NOMO-1 treated with dmso at 0.1 percent for 144 hours (cell line): ENCODE measurements around the gene SPTLC2.
A peak's percentile ranks its signal among the peaks of the same experiment; 100 is the strongest.

Source experiments
- DNase-seq: peaks from one replicate; lab custom pipeline; 2025; ENCODE audit not compliant: unreplicated experiment; lab: John Stamatoyannopoulos, UW

SPTLC2 gene

GRCh38 chr14:77509366-77509765 lies 107.1 kb downstream of the SPTLC2 start:
- DNase-seq, result no peak

GRCh38 chr14:77508876-77509275 lies 107.6 kb downstream of the SPTLC2 start:
- DNase-seq, result no peak

GRCh38 chr14:77508249-77508648 lies 108.2 kb downstream of the SPTLC2 start:
- DNase-seq, result no peak

- DNase-seq, result no peak
These were observed 108.7 kb downstream of the SPTLC2 start for GRCh38 chr14:77507762-77508161.

- DNase-seq, result no peak
These were observed 111.4 kb downstream of the SPTLC2 start for GRCh38 chr14:77505031-77505430.

- no peak for DNase-seq
These were observed 113.3 kb downstream of the SPTLC2 start for GRCh38 chr14:77503138-77503537.

- DNase-seq, result no peak
These were observed 114.2 kb downstream of the SPTLC2 start for GRCh38 chr14:77502109-77502782.

- DNase-seq, result no peak
These were observed 117.4 kb downstream of the SPTLC2 start for GRCh38 chr14:77498984-77499527.

GRCh38 chr14:77498120-77498979 lies 118.1 kb downstream of the SPTLC2 start, which contains the start of gene ISM2:
Gene ISM2 (minus strand): TSS chr14:77498816. CDS start chr14:77498793, 23 bp downstream.
- DNase-seq, result no peak

GRCh38 chr14:77495334-77495733 lies 121.1 kb downstream of the SPTLC2 start:
- no peak for DNase-seq

GRCh38 chr14:77491056-77491455 lies 125.4 kb downstream of the SPTLC2 start:
- no peak for DNase-seq

- no peak for DNase-seq
These were observed 126.0 kb downstream of the SPTLC2 start for GRCh38 chr14:77490347-77490986.

GRCh38 chr14:77489041-77489440 lies 127.4 kb downstream of the SPTLC2 start:
- no peak for DNase-seq

GRCh38 chr14:77488558-77488957 lies 127.9 kb downstream of the SPTLC2 start:
- DNase-seq, result no peak

GRCh38 chr14:77485901-77486678 lies 130.3 kb downstream of the SPTLC2 start:
- no peak for DNase-seq

- no peak for DNase-seq
These were observed 131.2 kb downstream of the SPTLC2 start for GRCh38 chr14:77485256-77485655.

- DNase-seq, result no peak
These were observed 134.0 kb downstream of the SPTLC2 start for GRCh38 chr14:77482422-77482821.

GRCh38 chr14:77478796-77479195 lies 137.6 kb downstream of the SPTLC2 start:
- peak; percentile 22 for DNase-seq

- no peak for DNase-seq
These were observed 138.4 kb downstream of the SPTLC2 start for GRCh38 chr14:77478029-77478428.

GRCh38 chr14:77475432-77476115 lies 140.9 kb downstream of the SPTLC2 start:
- DNase-seq, result no peak
